DMS79 (cell line): ENCODE results near the gene GLRA1.
"Not testable (repeated sequence)": the region's sequence is repeated elsewhere in the genome, so short reads cannot be mapped to it uniquely, and the experiment has no call there.

ENCODE experiments used
- DNase-seq: peaks from one replicate; lab custom pipeline; 2025; lab: John Stamatoyannopoulos, UW

Gene GLRA1

GRCh38 chr5:151917904-151918303 lies 6.7 kb downstream of the GLRA1 start:
- DNase-seq, result no peak

- DNase-seq, result no peak
Observed at GRCh38 chr5:151913425-151913824, 11.2 kb downstream of the GLRA1 start.

GRCh38 chr5:151912360-151912759 lies 12.3 kb downstream of the GLRA1 start:
- no peak for DNase-seq

GRCh38 chr5:151911011-151911410 lies 13.6 kb downstream of the GLRA1 start:
- no peak for DNase-seq

GRCh38 chr5:151909628-151910027 lies 15.0 kb downstream of the GLRA1 start:
- no peak for DNase-seq

- peak; percentile 43 for DNase-seq
Observed at GRCh38 chr5:151906246-151906645, 18.4 kb downstream of the GLRA1 start.

- DNase-seq, result no peak
Observed at GRCh38 chr5:151905557-151905961, 19.1 kb downstream of the GLRA1 start.

GRCh38 chr5:151904909-151905308 lies 19.7 kb downstream of the GLRA1 start:
- DNase-seq, result no peak

GRCh38 chr5:151904127-151904526 lies 20.5 kb downstream of the GLRA1 start:
- no peak for DNase-seq

GRCh38 chr5:151903243-151903653 lies 21.4 kb downstream of the GLRA1 start:
- peak; percentile 28 for DNase-seq

- DNase-seq, result no peak
Observed at GRCh38 chr5:151902215-151902614, 22.4 kb downstream of the GLRA1 start.

GRCh38 chr5:151901611-151902010 lies 23.0 kb downstream of the GLRA1 start:
- no peak for DNase-seq

GRCh38 chr5:151900891-151901290 lies 23.8 kb downstream of the GLRA1 start:
- no peak for DNase-seq

GRCh38 chr5:151899399-151899798 lies 25.3 kb downstream of the GLRA1 start:
- DNase-seq, result no peak

- no peak for DNase-seq
Observed at GRCh38 chr5:151897896-151898295, 26.8 kb downstream of the GLRA1 start.

GRCh38 chr5:151897020-151897552 lies 27.6 kb downstream of the GLRA1 start:
- DNase-seq, result no peak

GRCh38 chr5:151896031-151896691 lies 28.5 kb downstream of the GLRA1 start:
- peak; percentile 68 for DNase-seq

- peak; percentile 43 for DNase-seq
Observed at GRCh38 chr5:151895660-151896030, 29.0 kb downstream of the GLRA1 start.

GRCh38 chr5:151893485-151893884 lies 31.2 kb downstream of the GLRA1 start:
- not testable (repeated sequence) for DNase-seq

- DNase-seq, result peak; percentile 72
Observed at GRCh38 chr5:151892393-151892792, 32.3 kb downstream of the GLRA1 start.

GRCh38 chr5:151890299-151890698 lies 34.4 kb downstream of the GLRA1 start:
- no peak for DNase-seq

- no peak for DNase-seq
Observed at GRCh38 chr5:151889614-151890013, 35.0 kb downstream of the GLRA1 start.

GRCh38 chr5:151886546-151887275 lies 37.9 kb downstream of the GLRA1 start:
- no peak for DNase-seq
